ENCODE data around the gene ERCC4.
"Not testable (repeated sequence)": the region's sequence is repeated elsewhere in the genome, so short reads cannot be mapped to it uniquely, and the experiment has no call there.

ERCC4 gene

DNA sequence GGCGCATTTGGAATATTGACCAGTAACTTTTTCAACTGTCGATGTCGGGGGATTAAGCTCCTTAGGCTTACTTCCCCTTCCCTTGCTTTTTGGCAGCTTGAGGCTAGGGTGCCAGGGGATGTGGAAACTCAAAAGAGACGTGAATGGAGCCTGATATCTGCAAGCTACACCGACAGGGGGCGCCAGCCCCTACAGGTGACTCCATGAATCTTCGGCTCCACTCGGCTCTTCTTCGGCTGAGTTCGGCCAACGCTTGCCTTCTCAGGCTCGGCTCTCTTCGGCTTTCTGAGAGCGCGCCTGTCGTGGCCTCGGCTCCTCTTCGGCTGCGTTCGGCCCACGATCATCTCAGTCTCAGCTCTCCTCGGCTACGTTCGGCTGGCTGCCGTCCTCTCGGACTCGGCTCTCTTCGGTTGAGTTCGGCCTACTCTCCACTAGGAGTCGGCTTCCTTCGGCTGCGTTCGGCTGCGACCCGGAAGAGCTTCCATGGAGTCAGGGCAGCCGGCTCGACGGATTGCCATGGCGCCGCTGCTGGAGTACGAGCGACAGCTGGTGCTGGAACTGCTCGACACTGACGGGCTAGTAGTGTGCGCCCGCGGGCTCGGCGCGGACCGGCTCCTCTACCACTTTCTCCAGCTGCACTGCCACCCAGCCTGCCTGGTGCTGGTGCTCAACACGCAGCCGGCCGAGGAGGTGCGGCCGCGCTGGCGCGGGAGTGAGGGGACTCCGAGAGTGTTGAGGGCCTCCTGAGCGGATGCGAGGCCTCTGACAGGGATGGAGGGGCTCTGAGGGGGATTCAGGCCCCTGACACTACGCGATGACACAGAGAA lies at the start of gene ERCC4:
Gene ERCC4 (plus strand): TSS at position 472 of the 827 bp plus-strand sequence. CDS start 12 bp downstream, at position 484.
- TF ChIP-seq, protein P1, sequence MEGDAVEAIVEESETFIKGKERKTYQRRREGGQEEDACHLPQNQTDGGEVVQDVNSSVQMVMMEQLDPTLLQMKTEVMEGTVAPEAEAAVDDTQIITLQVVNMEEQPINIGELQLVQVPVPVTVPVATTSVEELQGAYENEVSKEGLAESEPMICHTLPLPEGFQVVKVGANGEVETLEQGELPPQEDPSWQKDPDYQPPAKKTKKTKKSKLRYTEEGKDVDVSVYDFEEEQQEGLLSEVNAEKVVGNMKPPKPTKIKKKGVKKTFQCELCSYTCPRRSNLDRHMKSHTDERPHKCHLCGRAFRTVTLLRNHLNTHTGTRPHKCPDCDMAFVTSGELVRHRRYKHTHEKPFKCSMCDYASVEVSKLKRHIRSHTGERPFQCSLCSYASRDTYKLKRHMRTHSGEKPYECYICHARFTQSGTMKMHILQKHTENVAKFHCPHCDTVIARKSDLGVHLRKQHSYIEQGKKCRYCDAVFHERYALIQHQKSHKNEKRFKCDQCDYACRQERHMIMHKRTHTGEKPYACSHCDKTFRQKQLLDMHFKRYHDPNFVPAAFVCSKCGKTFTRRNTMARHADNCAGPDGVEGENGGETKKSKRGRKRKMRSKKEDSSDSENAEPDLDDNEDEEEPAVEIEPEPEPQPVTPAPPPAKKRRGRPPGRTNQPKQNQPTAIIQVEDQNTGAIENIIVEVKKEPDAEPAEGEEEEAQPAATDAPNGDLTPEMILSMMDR (IDR thresholded peaks at IDR 0.05; ENCODE audit: low read depth, low read length), result peak; percentile 98
- peak; percentile 98 for DNase-seq (ENCODE audit: extremely low read depth, low read depth)

DNA sequence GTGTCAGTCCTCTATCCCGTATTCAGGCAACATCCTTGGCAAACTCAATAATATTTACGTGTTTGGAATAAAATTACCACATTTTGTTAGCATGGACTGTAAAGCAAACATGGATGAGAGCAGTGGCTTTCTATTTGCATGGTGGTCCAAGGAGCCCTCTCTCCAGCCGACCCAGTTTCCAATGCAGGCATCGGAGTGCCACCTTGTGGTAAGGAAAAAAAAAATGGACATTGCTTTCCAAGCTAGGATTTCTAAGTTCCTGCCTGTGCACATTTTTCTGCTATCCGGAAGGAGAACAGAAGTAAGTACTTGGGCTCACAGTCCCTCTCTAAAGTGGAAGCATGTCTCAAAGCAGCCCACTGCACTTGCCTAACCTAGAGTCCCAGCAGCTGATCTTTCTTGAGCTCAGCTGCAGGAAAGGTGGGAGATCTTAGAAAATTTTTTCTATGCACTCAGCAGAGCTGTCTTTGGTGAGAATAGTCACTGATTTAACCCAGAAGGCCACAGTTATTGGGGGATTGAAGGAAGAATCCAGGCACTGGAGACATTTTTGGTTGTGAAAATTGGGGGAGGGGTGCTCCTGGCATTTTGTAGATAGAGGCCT lies 46.0 kb upstream of the ERCC4 start:
- DNase-seq (ENCODE audit: extremely low read depth, low read depth), result no peak
- TF ChIP-seq, protein P1 (IDR thresholded peaks at IDR 0.05; ENCODE audit: low read depth, low read length), result peak; percentile 23

DNA sequence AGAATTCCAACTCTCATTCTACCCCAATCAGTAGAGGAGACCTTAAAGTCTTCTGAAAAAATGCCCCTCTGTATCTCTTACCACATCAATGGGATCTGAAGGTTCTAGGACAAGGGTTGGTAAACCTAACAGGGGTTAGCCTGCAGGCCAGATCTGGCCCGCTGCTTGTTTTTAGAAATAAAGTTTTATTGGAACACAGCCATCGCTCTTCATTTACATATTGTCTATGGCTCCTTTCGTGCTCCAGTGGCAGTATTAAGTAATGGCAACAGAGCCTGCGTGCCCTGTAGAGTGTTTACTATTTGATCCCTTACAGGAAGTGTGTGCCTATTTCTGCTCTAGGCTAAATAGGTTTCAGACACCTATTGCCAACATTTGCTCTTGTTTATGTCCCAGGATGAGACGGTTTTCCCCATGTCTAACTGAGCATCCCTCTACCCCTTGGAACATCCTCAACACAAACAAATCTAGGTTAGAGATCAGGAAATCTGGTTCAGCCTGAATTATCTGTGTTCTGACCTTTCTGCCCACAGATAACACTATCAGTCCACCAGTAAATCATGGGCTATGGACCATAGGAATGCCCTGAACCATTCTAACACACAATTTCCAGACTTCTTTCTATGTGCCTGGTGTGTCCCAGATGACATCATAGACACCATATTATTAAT lies 44.2 kb upstream of the ERCC4 start:
- TF ChIP-seq, protein P1 (IDR thresholded peaks at IDR 0.05; ENCODE audit: low read depth, low read length), result no peak
- no peak for DNase-seq (ENCODE audit: extremely low read depth, low read depth)

DNA sequence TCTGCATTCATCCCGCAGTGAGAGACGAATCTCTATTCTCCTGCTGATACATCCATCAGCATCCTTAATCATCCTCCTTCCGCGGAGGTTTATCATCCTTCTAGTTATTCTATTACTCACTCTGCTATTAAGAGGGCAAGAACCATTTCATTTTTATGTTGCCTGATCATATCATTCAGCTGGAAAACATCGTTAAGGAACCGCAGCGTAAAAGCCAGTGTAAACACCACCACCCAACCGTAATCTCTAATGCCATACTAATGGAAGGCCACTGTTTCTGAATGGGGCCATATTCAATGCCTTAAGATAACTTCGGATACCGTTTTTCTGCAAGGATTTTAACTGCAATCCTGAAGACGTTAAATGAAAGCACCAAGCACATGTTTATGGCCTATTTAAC lies 36.7 kb upstream of the ERCC4 start:
- DNase-seq (ENCODE audit: extremely low read depth, low read depth), result no peak
- TF ChIP-seq, protein P1 (IDR thresholded peaks at IDR 0.05; ENCODE audit: low read depth, low read length), result no peak

DNA sequence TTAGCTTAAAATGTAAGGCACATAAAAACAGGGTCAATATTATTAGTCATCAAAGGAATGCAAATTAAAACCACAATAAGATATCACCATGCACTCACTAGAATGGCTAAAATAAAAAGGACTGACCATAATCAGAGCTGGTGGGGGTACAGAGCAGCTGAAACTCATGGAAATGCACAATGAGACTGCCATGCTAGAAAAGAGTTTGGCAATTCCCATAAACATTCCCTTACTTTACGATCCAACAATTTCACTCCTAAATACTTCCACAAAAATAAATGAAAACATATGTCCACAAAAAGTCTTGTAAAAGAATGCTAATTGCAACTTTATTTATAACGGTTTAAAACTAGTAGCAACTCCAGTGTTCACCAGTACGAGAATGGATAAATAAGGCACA lies 36.1 kb upstream of the ERCC4 start:
- DNase-seq (ENCODE audit: extremely low read depth, low read depth), result no peak
- TF ChIP-seq, protein P1 (IDR thresholded peaks at IDR 0.05; ENCODE audit: low read depth, low read length), result no peak

DNA sequence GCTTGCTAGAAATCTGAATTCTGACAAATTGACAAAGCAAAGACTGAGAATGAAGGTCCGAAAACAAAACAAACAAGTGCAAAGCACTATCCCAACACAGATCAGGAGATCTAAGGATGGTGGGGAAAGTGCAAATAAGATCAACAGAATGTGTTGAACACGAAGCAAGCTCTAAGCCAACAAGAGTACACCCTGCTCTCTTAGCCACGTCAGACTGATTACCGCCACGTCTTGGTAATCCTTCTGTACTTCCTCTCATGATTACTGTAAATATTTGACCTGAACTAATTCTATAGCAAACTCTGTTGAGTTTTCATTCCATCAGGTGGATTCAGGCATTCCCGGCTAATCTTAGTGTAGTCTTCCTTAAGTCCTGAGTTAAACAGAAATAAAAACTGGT lies 34.3 kb upstream of the ERCC4 start:
- TF ChIP-seq, protein P1 (IDR thresholded peaks at IDR 0.05; ENCODE audit: low read depth, low read length), result no peak
- no peak for DNase-seq (ENCODE audit: extremely low read depth, low read depth)

DNA sequence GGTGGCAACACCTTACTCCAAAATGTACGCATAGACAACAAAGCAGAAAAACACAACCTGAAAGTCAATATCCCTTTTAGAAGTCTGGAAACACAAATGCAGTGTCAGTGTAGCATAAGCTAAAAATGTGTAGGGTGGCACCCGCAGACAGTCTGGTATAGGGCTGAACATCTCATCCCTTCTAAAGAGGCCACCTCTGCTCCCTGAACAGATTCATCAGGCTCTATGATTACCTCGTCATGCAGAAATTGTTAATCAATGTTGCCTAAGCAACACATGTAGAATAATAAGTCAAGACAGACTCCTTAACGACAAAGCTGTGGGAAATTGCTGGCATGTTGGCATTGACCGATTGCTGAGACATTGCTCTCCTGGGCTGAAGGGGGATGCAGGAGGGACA lies 33.3 kb upstream of the ERCC4 start:
- TF ChIP-seq, protein P1 (IDR thresholded peaks at IDR 0.05; ENCODE audit: low read depth, low read length), result no peak
- DNase-seq (ENCODE audit: extremely low read depth, low read depth), result no peak

DNA sequence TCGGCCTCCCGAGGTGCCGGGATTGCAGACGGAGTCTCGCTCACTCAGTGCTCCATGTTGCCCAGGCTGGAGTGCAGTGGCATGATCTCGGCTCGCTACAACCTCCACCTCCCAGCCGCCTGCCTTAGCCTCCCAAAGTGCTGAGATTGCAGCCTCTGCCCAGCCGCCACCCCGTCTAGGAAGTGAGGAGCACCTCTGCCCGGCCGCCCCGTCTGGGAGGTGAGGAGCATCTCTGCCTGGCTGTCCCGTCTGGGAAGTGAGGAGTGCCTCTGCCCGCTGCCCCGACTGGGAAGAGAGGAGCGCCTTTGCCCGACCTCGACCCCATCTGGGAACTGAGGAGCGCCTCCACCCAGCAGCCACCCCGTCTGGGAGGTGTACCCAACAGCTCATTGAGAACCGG lies 30.6 kb upstream of the ERCC4 start:
- DNase-seq (ENCODE audit: extremely low read depth, low read depth), result not testable (repeated sequence)

Data from AG09319 (cell line).